NCI-H2029 (cell line): ENCODE data around the gene UNC45B.
"Not testable (repeated sequence)": the region's sequence is repeated elsewhere in the genome, so short reads cannot be mapped to it uniquely, and the experiment has no call there.

ENCODE experiments used
- DNase-seq: peaks from one replicate; lab custom pipeline; 2025; lab: John Stamatoyannopoulos, UW

UNC45B gene

GRCh38 chr17:35147375-35147905 is at the start of gene UNC45B:
UNC45B (plus strand) TSS chr17:35147817; CDS start chr17:35148264, 447 bp downstream.
- no peak for DNase-seq

- no peak for DNase-seq
These were observed 47.7 kb upstream of the UNC45B start for GRCh38 chr17:35099908-35100307.

GRCh38 chr17:35101036-35101435 is 46.6 kb upstream of the UNC45B start:
- no peak for DNase-seq

GRCh38 chr17:35101725-35102124 is 45.9 kb upstream of the UNC45B start:
- DNase-seq = no peak

GRCh38 chr17:35103271-35103670 is 44.3 kb upstream of the UNC45B start:
- DNase-seq = no peak

- DNase-seq = no peak
These were observed 42.7 kb upstream of the UNC45B start for GRCh38 chr17:35104844-35105450.

- not testable (repeated sequence) for DNase-seq
These were observed 36.8 kb upstream of the UNC45B start for GRCh38 chr17:35110791-35111190.

GRCh38 chr17:35116845-35117244 is 30.8 kb upstream of the UNC45B start:
- no peak for DNase-seq

- DNase-seq = no peak
These were observed 29.6 kb upstream of the UNC45B start for GRCh38 chr17:35117984-35118383.

GRCh38 chr17:35119370-35120165 is 28.0 kb upstream of the UNC45B start, which contains the start of gene RAD51D:
RAD51D (minus strand) TSS chr17:35119860; CDS start chr17:35119613, 247 bp downstream.
- peak; percentile 48 for DNase-seq

- DNase-seq = no peak
These were observed 26.3 kb upstream of the UNC45B start, which contains the start of gene FNDC8 for GRCh38 chr17:35121315-35121714. FNDC8 (plus strand) TSS chr17:35121615; CDS start chr17:35121694, 79 bp downstream.

- no peak for DNase-seq
These were observed 19.7 kb upstream of the UNC45B start for GRCh38 chr17:35127751-35128514.

GRCh38 chr17:35129154-35129972 is 18.3 kb upstream of the UNC45B start:
- DNase-seq = no peak

- DNase-seq = no peak
These were observed 17.7 kb upstream of the UNC45B start for GRCh38 chr17:35129973-35130351.

GRCh38 chr17:35130392-35130791 is 17.2 kb upstream of the UNC45B start:
- no peak for DNase-seq

GRCh38 chr17:35132099-35132498 is 15.5 kb upstream of the UNC45B start:
- no peak for DNase-seq

GRCh38 chr17:35132816-35133550 is 14.6 kb upstream of the UNC45B start:
- DNase-seq = no peak

- no peak for DNase-seq
These were observed 12.3 kb upstream of the UNC45B start for GRCh38 chr17:35135322-35135721.

GRCh38 chr17:35138218-35138617 is 9.4 kb upstream of the UNC45B start:
- DNase-seq = no peak

- peak; percentile 35 for DNase-seq
These were observed 5.7 kb upstream of the UNC45B start, which contains the start of gene NLE1 for GRCh38 chr17:35141681-35142466. NLE1 (minus strand) TSS chr17:35142303; CDS start chr17:35142275, 28 bp downstream.
